Osteoblast (primary cell): ENCODE results near the gene ULK4. TPM values are rescaled to one million over a fixed set of nuclear protein-coding genes. Genes with fewer than 3 reads are reported as not detected.

ENCODE experiments used
- DNase-seq: peaks from one replicate; pipeline ENCODE4 v3.0.0; 2011; ENCODE audit warnings: low spot score, mixed read lengths; ENCODE audit not compliant: insufficient read length; ENCODE audit errors: missing footprints
- H2AFZ ChIP-seq: 2 replicates; pipeline ENCODE4 v1.6.0; 2011; ENCODE audit warnings: mild to moderate bottlenecking, low read length
- H3K27ac ChIP-seq: 2 replicates; pipeline ENCODE4 v1.5.1; 2011; ENCODE audit warnings: mild to moderate bottlenecking, low read depth, low read length, moderate library complexity
- H3K27me3 ChIP-seq: 2 replicates; pipeline ENCODE4 v1.6.0; 2012; ENCODE audit warnings: mild to moderate bottlenecking, control low read depth, inconsistent platforms, low read length, moderate library complexity; ENCODE audit not compliant: insufficient read depth
- H3K36me3 ChIP-seq: 2 replicates; pipeline ENCODE4 v1.5.1; 2011; ENCODE audit warnings: mild to moderate bottlenecking, low read length, control low read depth, moderate library complexity; ENCODE audit not compliant: insufficient read depth
- H3K4me1 ChIP-seq: 2 replicates; pipeline ENCODE4 v1.5.1; 2011; ENCODE audit warnings: mild to moderate bottlenecking, low read length, control low read depth, moderate library complexity; ENCODE audit not compliant: insufficient read depth
- H3K4me2 ChIP-seq: 2 replicates; pipeline ENCODE4 v1.6.0; 2011; ENCODE audit warnings: mild to moderate bottlenecking, low read length; ENCODE audit not compliant: insufficient read depth
- H3K4me3 ChIP-seq: fragments of 200-600 bp; sonication (generic); 3 replicates; pipeline ENCODE4 v1.5.1; 2012; ENCODE audit warnings: mild to moderate bottlenecking, low read length, inconsistent platforms; ENCODE audit not compliant: insufficient read depth
- H3K79me2 ChIP-seq: 2 replicates; pipeline ENCODE4 v1.6.0; 2012; ENCODE audit warnings: mild to moderate bottlenecking, low read length, control low read depth, inconsistent platforms; ENCODE audit not compliant: insufficient read depth
- H3K9me3 ChIP-seq: 2 replicates; pipeline ENCODE4 v1.5.1; 2011; ENCODE audit warnings: low read depth, low read length, control low read depth
- H4K20me1 ChIP-seq: 2 replicates; pipeline ENCODE4 v1.6.0; 2012; ENCODE audit warnings: mild to moderate bottlenecking, low read length, control low read depth; ENCODE audit not compliant: insufficient read depth
- total RNA-seq: library from RNA; depleted of rRNA; stranded (reverse); fragments of >200 nt; gene quantifications from 2 replicates; pipeline ENCODE4 v1.2.3, GENCODE V29; 2012
- TF ChIP-seq, protein P1 (sequence below): IDR thresholded peaks from 2 replicates; pipeline ENCODE4 v1.5.1; 2011; ENCODE audit warnings: mild to moderate bottlenecking, low read depth, low read length, moderate library complexity; ENCODE audit errors: extremely low read depth

The ULK4 gene
- total RNA-seq, 1 donor: 20.6 TPM

DNA sequence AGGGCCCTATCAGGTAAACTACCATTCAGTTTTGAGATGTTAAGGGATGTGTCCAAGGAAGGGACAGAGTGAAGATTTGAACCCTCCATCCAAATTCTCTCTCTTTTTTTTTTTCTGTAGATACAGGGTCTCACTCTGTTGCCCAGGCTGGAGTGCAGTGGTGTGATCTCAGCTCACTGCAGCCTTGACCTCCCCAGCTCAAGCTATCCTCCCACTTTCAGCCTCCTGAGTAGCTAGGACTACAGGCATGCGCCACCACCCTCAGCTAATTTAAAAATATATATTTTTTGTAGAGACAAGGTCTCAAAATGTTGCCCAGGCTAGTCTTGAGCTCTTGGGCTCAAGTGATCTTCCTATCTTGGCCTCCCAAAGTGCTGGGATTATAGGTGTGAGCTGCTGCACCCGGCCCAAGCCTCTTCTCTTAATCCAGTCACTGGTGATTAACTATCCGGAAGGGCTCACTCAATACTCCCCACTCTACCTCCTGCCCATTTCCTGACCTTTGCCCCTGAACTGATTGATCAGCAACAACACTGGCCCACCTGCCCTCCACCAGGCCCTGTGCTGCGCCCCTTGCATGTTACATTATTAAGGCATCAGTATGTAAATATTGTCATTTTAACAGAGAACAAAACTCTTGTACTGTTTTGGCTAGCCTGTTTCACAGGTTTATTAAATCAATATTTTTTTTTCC is 597.9 kb downstream of the ULK4 start:
- DNase-seq: no peak
- Histone ChIP-seq H3K4me3 (no peak overlapping the region), H3K4me2 (no peak overlapping the region), H4K20me1 (no peaks in the 10 kb centered on the region), H3K36me3 (no peaks in the 10 kb centered on the region), H3K79me2 (no peaks in the 10 kb centered on the region), H3K27me3 (no peaks in the 10 kb centered on the region), H2AFZ (no peak overlapping the region), H3K9me3 (no peaks in the 10 kb centered on the region), H3K4me1 (no peaks in the 10 kb centered on the region), H3K27ac (no peak overlapping the region)
- TF ChIP-seq, protein P1, sequence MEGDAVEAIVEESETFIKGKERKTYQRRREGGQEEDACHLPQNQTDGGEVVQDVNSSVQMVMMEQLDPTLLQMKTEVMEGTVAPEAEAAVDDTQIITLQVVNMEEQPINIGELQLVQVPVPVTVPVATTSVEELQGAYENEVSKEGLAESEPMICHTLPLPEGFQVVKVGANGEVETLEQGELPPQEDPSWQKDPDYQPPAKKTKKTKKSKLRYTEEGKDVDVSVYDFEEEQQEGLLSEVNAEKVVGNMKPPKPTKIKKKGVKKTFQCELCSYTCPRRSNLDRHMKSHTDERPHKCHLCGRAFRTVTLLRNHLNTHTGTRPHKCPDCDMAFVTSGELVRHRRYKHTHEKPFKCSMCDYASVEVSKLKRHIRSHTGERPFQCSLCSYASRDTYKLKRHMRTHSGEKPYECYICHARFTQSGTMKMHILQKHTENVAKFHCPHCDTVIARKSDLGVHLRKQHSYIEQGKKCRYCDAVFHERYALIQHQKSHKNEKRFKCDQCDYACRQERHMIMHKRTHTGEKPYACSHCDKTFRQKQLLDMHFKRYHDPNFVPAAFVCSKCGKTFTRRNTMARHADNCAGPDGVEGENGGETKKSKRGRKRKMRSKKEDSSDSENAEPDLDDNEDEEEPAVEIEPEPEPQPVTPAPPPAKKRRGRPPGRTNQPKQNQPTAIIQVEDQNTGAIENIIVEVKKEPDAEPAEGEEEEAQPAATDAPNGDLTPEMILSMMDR: no peak

DNA sequence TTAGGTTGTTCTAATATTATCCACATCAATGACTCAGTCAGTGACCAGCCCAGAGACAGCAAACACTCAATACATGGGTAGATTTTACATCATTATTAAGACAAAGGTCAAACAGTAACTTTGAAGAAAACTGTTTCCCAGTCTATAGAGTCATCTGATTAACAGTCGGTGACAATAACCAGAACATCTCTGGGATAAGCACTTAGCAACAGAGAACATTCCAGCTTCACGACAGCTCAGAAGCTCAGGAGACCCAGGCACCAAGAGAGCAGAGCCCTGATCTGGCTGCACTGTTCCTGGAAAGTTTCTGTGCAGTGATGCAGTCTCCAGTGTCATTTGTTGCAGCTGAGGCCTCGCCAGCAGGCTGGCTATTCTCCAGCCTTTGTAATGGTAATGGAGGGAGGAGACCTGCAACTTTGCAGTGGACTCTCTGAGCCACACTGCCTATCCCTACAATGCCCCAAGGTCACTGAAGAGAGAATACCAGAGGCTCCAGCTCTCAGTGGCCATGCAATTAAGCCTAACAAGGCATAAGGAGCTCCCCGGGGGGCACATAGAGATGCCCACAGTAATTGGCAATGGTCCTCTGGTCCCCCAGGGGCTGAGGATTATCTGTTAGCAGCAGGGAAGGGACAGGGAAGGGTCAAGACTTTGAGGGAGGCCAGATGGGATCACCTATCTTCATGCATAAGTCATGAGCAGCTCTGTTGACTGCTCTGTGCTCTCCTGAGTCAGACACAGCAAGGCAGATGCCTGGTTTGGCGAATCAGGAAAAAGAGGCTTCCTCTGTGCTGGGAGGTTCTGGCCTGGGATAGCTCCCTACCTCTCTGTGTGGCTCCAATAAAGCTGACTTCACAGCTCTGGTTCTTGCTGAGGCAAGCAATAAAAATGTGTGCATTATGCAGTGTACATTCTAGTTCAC is 599.0 kb downstream of the ULK4 start:
- TF ChIP-seq, protein P1: no peak
- no peak for DNase-seq
- Histone ChIP-seq H3K4me3 (no peak overlapping the region), H3K27ac (no peak overlapping the region), H3K36me3 (no peaks in the 10 kb centered on the region), H4K20me1 (peaks cover 2% of the 10 kb centered on the region), H3K79me2 (no peaks in the 10 kb centered on the region), H3K9me3 (no peaks in the 10 kb centered on the region), H3K27me3 (no peaks in the 10 kb centered on the region), H2AFZ (no peak overlapping the region), H3K4me1 (no peaks in the 10 kb centered on the region), H3K4me2 (no peak overlapping the region)

DNA sequence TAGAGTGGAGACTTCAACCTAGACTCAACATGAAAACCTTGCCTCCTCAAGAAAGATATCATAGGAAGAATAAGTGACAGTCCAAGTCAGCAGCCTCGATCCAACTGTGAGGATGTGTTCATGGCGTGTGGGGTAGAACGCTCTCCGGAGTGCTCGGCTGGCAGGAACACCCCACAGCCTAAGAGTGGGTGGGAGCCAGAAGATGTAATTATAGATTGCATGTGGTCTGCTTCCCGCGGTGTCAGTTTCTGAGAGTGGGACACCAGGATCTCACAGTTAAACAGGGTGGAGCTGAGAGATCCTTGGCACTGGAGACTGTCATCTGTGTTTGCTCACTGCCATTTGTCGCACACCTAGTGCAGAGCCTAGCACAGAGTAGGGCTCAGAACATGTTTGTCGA is 604.6 kb downstream of the ULK4 start:
- no peak overlapping the region for H3K4me3 ChIP-seq
- no peaks in the 10 kb centered on the region for H3K9me3 ChIP-seq
- H3K27me3 ChIP-seq: no peaks in the 10 kb centered on the region

More for the DNA sequence above, 604.6 kb downstream of the ULK4 start:
- Histone ChIP-seq H3K79me2 (no peaks in the 10 kb centered on the region), H3K4me1 (no peaks in the 10 kb centered on the region), H4K20me1 (peaks cover 2% of the 10 kb centered on the region), H2AFZ (no peak overlapping the region), H3K36me3 (no peaks in the 10 kb centered on the region), H3K27ac (no peak overlapping the region), H3K4me2 (no peak overlapping the region)
- TF ChIP-seq, protein P1: no peak
- no peak for DNase-seq
